22Rv1 (cell line): ENCODE measurements around the gene CD8B.

Experiments
- CTCF ChIP-seq: fragments of 450-650 bp; IDR thresholded peaks from 2 replicates; pipeline ENCODE4 v1.5.1; 2017; ENCODE audit warnings: mild to moderate bottlenecking
- ZFX ChIP-seq: fragments of 450-650 bp; IDR thresholded peaks from 2 replicates; pipeline ENCODE4 v1.6.1; 2017; ENCODE audit warnings: antibody characterized with exemption, borderline replicate concordance

DNA sequence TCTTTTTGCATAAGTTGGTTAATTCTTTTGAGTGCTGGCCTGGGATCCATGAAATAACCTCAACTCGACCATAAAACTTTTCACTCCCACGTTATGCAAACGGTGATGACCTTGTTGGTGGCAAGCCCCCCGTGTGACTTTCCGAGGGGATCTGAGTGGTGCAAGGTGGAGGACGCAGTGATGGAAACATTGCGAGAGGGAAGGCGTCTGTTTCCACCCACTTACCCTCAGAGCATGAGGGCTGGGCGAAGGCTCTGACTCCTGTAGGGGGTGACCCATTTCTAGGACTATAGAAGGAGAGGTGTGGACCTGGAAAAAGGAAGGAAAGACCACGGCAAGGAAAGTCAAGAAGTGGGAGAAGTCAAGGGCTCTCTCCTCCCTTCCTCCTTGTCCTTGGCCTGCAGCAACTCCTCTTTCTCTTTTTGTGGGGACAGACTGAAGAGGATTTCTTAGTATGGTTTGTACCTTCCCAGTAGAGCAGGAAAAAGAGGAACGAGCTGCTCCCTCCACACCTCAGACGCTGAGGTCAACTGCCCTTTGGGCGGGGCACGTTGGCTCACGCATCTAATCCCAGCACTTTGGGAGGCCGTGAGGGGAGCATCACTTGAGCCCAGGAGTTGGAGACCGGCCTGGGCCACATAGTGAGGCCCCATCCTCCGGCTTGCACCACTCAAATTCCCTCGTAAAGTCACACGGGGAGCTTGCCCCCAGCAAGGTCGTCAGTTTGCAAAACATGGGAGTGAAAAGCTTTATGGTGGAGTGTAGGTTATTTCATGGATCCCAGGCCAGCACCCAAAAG, 55.4 kb downstream of the CD8B start:
- no peak for TF ChIP-seq CTCF
- no peak for TF ChIP-seq ZFX
